ENCODE measurements around the gene NTM. TPM values are rescaled to one million over a fixed set of nuclear protein-coding genes. Genes with fewer than 3 reads are reported as not detected.

Gene NTM
- total and polyA plus RNA-seq, 2 donors from 2014 or later = 0.92 to 10.3 TPM

DNA sequence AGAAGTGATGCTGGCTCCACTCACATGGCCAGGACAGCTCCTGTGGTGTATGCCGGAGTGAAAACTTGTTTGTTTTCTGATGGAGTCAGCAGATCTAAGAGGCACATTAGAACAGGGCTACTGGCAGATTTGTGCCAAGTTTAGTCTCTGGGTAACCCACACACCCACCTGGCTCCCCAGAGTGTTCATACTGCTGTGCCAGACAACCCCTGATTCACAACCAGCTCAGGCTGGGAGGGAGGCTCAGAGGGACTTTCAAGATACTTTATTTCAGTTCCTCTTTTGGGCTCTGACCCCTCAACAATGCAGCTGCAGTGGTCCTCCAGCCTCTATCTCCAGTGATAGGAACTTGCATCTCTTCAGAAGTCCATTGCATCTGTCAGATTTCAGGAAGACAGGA lies 8.5 kb downstream of the NTM start:
- H3K27me3 ChIP-seq (ENCODE audit: control insufficient read depth, insufficient read depth, low read length) = no peaks in the 10 kb centered on the region
- intact Hi-C loops (cut with DNase I) = no loop called here
- H3K36me3 ChIP-seq (ENCODE audit: control insufficient read depth in 2 of 3, insufficient read depth in 3 of 3, low read length in 3 of 3) = no peaks in the 10 kb centered on the region
- TF ChIP-seq, protein P1, sequence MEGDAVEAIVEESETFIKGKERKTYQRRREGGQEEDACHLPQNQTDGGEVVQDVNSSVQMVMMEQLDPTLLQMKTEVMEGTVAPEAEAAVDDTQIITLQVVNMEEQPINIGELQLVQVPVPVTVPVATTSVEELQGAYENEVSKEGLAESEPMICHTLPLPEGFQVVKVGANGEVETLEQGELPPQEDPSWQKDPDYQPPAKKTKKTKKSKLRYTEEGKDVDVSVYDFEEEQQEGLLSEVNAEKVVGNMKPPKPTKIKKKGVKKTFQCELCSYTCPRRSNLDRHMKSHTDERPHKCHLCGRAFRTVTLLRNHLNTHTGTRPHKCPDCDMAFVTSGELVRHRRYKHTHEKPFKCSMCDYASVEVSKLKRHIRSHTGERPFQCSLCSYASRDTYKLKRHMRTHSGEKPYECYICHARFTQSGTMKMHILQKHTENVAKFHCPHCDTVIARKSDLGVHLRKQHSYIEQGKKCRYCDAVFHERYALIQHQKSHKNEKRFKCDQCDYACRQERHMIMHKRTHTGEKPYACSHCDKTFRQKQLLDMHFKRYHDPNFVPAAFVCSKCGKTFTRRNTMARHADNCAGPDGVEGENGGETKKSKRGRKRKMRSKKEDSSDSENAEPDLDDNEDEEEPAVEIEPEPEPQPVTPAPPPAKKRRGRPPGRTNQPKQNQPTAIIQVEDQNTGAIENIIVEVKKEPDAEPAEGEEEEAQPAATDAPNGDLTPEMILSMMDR (IDR thresholded peaks at IDR 0.05; ENCODE audit: borderline replicate concordance, extremely low read depth, insufficient read depth) = no peak
- FAIRE-seq (no peak), DNase-seq (no peak)
- no peak overlapping the region for H3K9ac ChIP-seq (ENCODE audit: low read length in 3 of 3)
- no peak overlapping the region for H3K4me3 ChIP-seq (ENCODE audit: low read length in 3 of 3)
- no peaks in the 10 kb centered on the region for H3K4me1 ChIP-seq (ENCODE audit: control insufficient read depth in 2 of 3, insufficient read depth in 2 of 3, low read depth in 1 of 3, low read length in 3 of 3)
- no peaks in the 10 kb centered on the region for H3K9me3 ChIP-seq (ENCODE audit: control insufficient read depth in 2 of 3, insufficient read depth in 1 of 3, low read length in 3 of 3)
- no peak overlapping the region for H3K27ac ChIP-seq (ENCODE audit: low read depth in 2 of 2, low read length in 2 of 2)

DNA sequence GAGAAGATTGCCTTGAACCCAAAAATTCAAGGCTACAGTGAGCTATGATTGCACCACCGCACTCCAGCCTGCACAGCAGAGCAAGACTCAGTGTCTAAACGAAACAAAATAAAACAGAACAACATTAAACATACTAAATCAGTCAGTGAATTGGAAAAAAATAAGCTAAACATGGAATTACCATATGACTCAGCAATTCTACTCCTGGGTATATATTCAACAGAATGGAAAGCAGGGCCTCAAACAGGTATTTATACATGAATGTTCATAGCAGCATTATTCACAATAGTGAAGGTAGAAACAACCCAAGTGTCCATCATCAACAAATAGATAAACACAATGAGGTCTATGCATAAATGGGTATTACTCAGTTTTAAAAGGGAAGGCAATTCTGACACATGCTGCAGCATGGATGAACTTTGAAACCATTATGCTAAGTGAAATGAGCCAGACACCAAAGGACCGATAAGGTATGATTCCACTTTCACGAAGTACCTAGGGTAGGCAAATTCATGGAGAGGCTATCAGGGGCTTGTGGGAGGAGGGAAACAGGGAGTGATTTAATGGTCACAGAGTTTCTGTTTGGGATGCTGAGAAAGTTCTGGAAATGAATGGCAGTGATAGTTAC lies 15.5 kb downstream of the NTM start:
- Histone ChIP-seq H3K27me3 (ENCODE audit: control insufficient read depth, insufficient read depth, low read length) (no peaks in the 10 kb centered on the region), H3K27ac (ENCODE audit: low read depth in 2 of 2, low read length in 2 of 2) (no peak overlapping the region), H3K9me3 (ENCODE audit: control insufficient read depth in 2 of 3, insufficient read depth in 1 of 3, low read length in 3 of 3) (no peaks in the 10 kb centered on the region), H3K4me1 (ENCODE audit: control insufficient read depth in 2 of 3, insufficient read depth in 2 of 3, low read depth in 1 of 3, low read length in 3 of 3) (no peaks in the 10 kb centered on the region), H3K9ac (ENCODE audit: low read length in 3 of 3) (no peak overlapping the region), H3K4me3 (ENCODE audit: low read length in 3 of 3) (no peak overlapping the region), H3K36me3 (ENCODE audit: control insufficient read depth in 2 of 3, insufficient read depth in 3 of 3, low read length in 3 of 3) (no peaks in the 10 kb centered on the region)
- DNase-seq (no peak), FAIRE-seq (no peak)
- intact Hi-C loops (cut with DNase I) = no loop called here
- TF ChIP-seq, protein P1 (IDR thresholded peaks at IDR 0.05; ENCODE audit: borderline replicate concordance, extremely low read depth, insufficient read depth) = no peak

DNA sequence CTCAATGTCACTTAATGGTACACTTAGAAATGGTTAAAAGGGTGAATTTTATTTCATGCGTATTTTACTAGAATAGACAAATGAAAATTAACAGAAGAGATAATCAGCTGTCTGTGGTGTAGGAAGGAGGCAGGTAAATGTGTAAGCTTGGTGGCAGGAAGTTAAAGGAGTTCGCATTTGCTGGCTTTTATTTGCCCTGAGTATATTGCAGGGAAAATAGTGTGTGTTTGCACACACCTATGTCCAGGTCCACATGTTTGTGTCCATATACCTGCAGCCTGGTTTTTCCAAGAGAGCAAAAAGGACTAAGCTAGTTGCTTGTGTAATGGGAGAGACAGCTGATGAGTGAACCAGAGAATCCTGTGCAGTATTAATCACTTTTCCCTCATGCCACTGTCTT lies 16.0 kb downstream of the NTM start:
- intact Hi-C loops (cut with DNase I) = no loop called here
- no peak for FAIRE-seq

More for the DNA sequence above, 16.0 kb downstream of the NTM start:
- H3K9ac ChIP-seq (ENCODE audit: low read length in 3 of 3) = no peak overlapping the region
- TF ChIP-seq, protein P1 (IDR thresholded peaks at IDR 0.05; ENCODE audit: borderline replicate concordance, extremely low read depth, insufficient read depth) = no peak
- no peaks in the 10 kb centered on the region for H3K4me1 ChIP-seq (ENCODE audit: control insufficient read depth in 2 of 3, insufficient read depth in 2 of 3, low read depth in 1 of 3, low read length in 3 of 3)
- no peak for DNase-seq
- H3K9me3 ChIP-seq (ENCODE audit: control insufficient read depth in 2 of 3, insufficient read depth in 1 of 3, low read length in 3 of 3) = no peaks in the 10 kb centered on the region
- H3K36me3 ChIP-seq (ENCODE audit: control insufficient read depth in 2 of 3, insufficient read depth in 3 of 3, low read length in 3 of 3) = no peaks in the 10 kb centered on the region
- no peak overlapping the region for H3K27ac ChIP-seq (ENCODE audit: low read depth in 2 of 2, low read length in 2 of 2)
- H3K27me3 ChIP-seq (ENCODE audit: control insufficient read depth, insufficient read depth, low read length) = no peaks in the 10 kb centered on the region
- no peak overlapping the region for H3K4me3 ChIP-seq (ENCODE audit: low read length in 3 of 3)
